GM18870 (cell line): ENCODE results near the gene ANXA4.

Experiments
- ATAC-seq: cut with Tn5 transposase; IDR thresholded peaks from one replicate; pipeline ENCODE4 v1.9.1; 2021; ENCODE audit warnings: moderate library complexity; ENCODE audit not compliant: unreplicated experiment

ANXA4 gene

DNA sequence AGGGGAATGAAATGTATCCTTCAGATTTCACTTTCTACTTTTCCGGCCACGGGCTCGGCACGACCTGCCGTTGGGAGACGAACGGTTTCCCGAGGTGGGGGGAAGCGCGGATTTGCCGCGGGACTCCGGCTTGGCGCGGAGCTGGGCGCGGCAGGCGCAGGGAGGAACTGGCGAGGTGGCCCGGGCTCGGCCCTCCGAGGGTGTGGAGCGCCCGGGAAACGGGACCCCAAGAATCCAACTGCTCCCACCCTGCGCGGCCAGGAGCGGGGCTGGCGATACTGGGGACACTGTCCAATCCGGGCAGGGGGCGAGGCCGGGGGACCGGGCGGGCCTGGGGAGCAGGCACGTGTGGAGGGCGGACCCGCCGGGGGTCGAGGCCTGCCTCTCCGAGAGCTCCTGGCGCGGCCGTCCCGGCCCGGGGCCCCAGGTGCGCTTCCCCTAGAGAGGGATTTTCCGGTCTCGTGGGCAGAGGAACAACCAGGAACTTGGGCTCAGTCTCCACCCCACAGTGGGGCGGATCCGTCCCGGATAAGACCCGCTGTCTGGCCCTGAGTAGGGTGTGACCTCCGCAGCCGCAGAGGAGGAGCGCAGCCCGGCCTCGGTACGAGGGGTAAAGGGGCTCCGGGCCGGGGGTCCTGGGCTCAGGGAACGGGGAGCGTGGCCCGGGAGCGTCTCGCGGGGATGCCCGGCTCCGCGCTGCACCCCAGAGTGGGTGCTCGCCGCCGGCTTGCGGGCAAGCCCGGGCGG is at the start of gene ANXA4:
ANXA4 (plus strand) TSS at position 560 of the 747 bp plus-strand sequence. CDS start 39,432 bp downstream, outside the sequence.
- ATAC-seq = peak; percentile 71

DNA sequence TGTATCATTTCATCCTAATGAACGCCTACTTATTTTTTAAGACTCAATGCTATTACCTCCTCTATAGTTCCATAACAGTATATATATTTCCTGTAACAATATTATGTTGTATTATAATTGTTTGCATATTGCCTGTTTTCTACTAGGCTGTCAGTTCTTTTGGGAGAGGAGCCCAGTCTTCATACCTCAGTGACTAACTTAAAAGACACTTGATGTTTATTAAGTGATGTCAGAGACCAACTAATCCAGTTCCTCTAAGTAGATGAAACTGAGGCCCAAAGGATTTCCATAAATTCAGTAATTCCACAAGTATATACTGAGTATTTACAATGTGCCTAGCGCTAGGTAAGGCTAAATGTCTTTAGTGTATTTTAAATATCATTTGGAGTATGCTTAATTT is 49.5 kb upstream of the ANXA4 start:
- no peak for ATAC-seq

DNA sequence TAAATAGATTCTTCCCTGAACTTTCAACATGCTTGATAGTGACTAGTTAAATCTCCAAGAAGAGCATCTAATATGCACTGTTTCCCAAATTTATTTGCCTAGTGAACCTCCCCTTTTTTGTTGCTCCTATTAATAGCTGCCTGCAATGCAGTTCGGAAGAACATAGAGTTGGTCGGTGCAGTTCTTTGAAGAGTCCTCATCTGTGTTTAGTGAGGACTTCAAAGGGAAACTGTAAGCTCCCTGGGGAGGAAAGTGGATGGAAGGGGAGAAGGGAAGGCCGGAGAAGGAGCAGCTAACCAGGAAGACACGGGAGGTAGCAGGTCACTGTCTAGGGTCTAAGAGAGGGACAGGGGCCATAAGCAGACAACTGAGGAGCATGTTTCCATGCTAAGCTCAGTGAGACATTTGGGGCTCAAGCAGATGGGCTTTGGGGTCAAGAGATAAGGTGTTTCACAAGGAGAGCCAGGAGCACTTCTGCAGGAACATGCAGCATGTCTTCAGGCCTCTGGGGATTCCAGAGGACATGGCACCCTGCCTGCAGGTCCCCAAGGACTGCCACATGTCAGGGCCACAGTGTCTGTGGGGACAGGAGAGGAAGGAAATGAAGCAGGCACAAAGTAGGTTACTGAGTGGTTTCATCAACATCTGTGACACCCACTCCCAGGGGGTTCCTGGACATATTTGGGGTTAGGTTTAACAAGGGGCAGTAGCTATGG is 48.7 kb upstream of the ANXA4 start:
- ATAC-seq = no peak

DNA sequence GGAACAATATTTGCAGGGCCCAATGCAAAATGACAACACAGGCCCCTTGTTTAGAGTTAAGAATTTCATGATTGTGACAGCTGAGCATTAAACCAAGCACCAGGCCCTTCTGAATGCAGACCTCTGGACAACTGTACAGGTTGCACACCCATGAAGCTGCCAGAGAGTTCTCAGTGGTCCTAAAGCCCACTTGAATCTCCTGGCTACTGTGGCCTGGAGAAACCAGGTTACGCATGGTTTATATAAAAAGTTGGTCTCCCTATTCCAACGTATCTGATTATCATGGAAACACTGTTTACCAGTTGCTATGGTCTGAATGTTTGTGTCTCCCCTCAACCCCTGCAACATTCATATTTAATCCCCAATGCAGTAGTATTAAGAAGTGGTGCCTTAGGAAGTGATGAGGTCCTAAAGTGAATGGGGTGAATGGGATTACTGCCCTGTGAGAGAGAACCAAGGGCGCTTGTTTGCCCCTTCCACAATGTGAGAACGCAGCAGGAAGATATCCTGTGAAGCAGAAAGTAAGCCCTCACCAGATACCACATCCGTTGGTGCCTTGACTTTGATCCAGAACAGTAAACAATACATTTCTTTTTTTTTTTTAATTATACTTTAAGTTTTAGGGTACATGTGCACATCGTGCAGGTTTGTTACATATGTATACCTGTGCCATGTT is 48.0 kb upstream of the ANXA4 start:
- no peak for ATAC-seq

DNA sequence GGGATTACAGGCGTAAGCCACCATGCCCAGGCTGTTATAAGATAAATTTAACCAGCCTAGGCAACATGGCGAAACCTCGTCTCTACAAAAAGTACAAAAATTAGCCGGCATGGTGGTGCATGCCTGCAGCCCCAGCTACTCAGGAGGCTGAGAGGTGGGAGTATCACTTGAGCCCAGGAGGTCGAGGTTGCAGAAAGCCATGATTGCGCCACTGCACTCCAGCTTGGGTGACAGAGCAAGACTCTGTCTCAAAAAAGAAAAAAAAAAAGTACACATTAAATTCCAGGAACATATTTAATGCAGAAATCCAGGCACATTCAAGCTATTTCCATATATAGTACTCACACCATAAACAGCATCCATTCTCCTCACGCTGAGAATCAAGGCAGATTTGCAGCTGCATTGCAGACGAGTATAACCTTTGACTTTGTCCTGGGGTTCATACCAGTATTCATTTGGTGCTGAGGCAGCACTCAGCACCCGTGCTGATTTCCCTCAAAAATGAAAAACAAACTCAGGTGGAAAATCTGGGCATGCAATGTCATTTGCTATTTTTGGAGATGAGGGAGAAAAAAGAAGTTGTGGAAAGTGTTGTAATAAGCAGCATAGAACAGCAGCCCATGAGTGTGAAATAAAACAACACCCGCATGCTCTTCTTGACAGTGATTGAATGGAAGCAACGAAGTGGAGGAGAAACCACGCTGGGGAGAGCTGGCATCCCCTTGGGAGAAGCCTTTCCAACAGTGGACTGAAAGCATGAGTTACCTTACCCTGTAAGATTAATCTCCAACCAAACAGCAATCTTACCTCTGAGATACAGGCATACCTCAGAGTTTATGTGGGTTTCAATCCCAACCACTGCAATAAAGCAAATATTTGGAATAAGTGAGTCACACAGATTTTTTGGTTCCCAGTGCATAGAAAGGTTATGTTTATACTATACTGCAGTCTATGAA is 46.8 kb upstream of the ANXA4 start:
- ATAC-seq = no peak

DNA sequence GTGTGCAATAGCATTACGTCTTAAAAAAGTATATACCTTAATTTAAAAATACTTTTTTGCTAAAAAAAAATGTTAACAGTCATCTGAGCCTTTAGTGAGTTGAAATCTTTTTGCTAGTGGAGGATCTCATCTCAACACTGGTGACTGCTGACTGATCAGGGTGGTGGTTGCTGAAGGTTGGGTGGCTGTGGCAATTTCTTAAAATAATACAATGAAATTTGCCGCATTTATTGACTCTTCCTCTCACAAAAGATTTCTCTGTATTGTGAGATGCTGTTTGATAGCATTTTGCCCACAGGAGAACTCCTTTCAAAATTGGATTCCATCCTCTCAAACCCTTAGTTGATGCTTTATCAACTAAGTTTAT is 46.1 kb upstream of the ANXA4 start:
- no peak for ATAC-seq

DNA sequence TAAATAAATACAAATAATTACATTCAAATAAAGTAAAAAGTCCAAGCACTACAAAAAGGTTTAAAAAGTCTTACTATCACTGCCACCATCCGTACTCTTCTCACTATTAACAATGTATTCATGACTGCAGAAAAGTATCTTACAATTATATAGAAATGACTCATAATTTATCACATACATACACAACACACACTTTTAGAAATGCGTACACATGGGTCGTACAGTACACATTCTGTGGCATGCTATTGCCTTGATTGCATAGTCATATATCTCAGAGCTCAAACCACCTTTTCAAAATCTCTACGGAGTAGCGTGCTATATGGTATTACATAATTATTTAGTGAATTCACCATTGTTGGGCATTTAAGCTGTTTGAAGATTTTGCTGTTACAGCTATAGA is 41.6 kb upstream of the ANXA4 start:
- no peak for ATAC-seq

DNA sequence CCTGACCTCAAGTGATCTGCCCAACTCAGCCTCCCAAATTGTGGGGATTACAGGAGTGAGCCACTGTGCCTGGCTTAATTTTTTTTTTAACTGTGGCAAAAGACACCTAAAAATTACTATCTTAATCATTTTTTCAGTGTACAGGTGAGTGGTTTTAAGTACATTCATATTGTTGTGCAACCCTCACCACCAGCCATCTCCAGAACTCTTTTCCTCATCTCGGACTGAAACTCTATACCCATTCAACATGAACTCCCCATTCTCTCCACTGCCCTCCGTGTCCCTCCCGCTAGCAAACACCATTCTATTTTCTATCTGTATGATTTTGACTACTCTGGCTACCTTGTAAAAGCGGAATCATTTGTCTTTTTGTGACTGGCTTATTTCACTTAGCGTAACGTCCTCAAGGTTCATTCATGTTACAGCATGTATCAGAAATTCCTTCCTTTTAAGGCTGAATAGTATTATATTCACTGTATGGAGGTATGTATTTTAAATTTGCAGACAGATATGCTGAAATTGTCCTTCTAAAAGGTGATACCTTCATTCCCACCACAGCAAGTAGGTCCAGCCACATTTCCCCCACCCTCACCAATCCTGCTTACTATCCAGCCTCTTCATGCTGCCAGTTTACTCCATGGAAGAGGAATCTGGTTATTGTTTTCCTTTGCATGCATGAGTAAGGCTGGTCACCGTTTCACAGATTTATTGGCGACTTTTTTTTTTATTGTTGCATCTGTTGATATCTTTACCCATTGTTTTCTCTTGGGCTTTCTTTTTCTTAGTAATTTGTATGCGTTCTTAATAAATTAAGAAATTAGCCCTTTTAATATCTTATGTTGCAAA is 40.6 kb upstream of the ANXA4 start:
- ATAC-seq = no peak

DNA sequence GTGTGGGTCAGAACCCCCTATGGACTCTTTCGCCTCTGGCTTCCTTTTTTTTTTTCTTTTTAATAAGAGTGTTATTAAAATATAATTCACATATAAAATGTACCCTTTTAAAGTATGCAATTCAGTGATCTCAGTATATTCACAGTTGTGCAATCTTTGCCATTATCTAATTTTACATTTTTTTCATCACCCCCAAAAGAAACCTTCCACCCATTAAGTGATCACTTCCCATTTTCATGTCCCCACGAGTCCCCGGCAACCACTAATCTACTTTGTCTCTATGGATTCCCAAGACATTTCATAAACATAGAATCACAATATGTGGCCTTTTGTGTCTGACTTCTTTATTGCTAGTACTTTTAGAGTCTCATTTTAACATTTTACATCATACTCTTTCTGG is 38.7 kb upstream of the ANXA4 start:
- no peak for ATAC-seq

DNA sequence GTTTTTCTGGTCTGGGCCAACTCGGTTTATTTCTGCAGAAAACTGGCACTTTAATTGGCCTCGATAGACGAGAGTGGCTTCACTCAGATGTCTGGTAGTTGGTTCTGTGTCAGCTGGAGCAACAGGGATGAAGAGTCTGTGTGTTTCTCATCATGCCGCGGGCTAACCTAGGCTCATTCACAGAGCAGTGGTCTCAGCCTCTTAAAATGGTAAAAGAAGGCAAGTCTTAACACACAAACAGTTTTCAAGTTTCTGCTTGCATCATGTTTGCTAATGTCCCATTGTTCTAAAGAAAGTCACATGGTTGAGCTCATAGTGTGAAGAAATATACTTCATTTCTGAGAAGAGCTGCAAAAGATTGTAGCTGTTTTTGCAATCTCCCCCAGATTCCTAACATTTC is 37.5 kb upstream of the ANXA4 start:
- no peak for ATAC-seq

DNA sequence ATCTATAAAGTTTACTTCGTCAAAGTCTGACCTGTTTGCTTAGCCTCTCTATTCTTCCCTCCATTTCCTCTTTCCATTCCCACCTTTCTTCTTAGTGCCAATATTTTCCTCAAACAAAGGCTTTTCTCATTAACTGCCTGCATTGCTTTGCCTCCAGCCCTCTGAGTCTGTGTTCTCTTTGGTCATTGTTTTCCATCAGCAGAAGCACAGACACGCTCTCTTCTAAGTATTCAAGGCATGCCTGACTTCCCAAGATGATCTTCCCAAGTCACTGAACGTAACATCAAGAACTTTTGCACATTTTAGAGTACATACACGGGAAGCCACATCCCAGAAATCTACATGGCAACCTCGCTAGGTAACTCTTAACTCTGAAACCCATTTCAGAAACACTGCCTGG is 32.6 kb upstream of the ANXA4 start:
- no peak for ATAC-seq

DNA sequence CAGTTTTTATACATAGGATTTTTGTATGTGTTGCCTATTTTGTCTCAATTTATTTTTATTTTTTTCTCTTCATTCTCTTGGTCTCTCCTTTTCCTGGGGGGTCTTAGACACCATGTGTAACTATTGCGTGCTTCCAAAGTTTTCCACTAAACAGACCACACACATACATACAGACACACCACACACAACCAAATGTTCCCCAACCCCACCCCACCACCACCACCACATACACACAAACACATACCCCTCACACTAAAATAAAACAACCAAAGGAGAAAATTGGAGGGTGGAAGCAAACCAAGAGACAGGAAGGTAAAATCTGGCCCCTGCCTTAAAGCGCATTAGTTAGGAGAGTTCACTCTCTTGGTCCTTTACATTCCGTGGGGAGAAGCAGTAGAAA is 30.0 kb upstream of the ANXA4 start:
- ATAC-seq = no peak

DNA sequence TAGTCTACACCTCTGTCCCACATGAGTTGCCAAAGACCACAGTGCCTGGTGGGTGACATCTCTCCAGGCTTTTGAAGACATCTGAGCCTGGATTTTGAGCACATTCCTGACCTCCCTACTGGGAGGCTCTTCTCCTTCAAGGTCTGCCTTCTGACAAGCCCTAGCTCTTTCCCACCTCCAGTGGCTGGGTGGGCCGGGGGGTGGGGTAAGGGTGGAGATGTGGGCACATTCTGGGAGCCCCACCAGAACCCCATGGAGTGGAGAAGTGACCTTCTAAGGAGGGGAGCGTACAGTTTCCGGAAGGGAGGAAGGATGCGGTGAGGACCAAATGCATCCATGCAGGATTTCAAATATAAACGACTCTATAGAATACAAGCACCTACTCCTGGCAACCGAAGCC is 27.9 kb upstream of the ANXA4 start:
- ATAC-seq = no peak

DNA sequence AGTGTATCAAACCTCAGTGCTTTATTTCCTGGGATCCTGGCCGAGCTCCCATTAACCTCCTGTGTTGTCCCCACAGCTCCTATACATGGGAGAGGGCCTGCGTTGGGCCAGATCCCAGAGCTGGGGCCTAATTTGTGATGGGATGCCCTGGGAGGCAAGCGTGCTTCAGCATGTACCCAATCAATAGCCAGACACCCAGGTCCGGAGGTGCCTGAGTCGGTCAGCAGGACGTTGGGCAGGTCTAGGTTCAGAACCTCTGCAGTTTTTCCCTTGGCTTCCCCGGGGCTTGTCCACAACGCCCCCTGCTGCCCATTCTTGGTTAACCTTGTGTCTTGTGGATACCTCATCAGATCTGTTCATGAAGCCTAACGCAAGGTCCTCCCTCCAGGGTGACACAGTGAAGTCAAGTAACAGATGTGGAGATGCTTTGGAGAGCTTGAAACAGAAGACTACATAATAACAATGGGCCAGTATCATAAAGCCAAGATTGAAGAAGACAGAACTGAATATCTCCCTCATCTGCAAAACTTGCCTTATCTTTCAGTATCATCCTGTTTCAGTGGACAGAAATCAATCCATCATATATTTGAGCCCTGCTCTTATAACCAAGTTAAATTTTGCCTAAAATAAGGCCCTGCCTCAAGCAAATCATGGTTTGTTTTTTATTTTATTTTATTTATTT is 27.3 kb upstream of the ANXA4 start:
- ATAC-seq = peak; percentile 53

DNA sequence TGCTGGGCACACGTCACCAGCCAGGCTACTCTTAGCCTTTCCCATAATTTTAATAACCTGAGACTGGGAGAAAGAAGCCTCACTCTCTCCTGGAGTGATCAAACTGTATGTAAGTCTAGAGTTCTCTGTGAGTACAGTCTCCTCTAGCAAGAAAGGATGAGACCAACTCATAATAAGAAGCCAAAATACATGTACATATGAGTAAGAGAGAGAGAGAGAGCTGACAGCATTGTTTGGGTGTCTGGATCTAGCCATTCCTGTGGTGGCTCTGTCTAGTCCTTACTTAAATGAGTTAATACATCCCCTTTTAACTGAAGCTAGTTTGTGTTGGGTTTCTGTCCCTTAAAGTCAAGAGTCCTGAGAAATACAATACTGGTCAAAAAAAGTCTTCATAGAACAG is 26.0 kb upstream of the ANXA4 start:
- no peak for ATAC-seq

DNA sequence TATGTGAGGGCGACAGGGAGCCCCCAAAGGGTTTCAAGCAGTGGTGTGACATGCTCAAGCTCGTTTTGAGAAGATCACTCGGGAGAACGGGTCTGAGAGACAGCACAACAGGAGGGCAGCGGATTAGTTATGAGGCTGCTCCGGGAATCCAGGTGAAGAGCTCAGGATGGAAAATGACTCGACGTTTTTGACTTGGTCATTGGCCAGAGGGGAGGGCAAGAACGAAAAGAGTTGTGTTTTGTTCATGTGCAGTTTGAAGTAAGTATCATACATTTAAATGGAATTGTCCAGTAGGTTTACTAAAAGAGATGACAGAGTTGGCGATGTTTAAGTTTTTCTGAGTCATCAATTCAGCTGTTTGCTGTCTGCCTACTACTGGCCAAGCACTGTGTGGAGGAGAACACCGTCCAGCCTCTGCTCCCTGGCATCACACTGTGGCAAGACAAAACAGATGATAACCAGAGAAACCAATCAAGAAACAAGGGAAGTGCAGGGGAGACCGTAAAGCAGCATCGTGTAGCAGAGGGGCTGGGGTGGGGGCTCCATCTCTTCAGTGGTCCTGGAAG is 25.3 kb upstream of the ANXA4 start:
- no peak for ATAC-seq

DNA sequence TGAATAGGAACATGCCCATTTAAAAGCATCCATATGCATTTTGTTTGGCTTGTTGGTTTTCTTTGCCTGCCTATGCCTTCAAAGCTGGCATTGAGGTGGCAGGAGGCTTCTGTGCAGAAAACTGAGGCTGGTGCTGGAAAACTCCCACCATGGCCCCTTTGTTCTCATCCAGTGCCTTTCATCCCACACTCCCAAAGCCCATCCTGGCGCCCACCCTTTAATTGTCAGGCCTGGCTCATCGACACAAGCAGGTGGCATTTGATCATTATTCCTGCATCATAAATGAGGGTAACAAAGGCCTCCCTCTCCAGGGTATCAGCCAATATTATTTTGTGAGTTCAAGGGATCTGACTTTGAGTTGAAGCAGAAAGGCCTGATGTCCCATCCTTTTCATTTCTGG is 24.7 kb upstream of the ANXA4 start:
- ATAC-seq = no peak

DNA sequence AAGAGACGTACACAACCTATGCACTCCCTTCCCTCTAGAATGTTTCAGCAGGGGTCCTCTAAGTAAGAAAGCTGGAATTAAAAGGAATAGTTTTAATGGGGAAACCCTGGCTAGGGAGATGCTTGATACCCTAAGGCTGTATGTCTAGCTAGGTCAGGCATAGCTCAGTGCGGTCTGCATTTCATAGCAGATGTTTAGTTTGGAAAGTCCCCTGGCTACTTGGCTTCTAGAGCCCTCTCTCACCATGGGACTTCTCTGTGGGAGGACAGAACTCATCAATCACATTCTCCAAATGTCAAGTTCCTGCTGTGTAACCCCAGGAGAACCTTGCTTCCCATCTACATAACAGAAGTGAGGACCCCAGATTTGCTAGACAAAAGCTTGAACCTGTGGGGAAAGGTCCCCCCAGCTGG is 24.1 kb upstream of the ANXA4 start:
- ATAC-seq = peak; percentile 58

DNA sequence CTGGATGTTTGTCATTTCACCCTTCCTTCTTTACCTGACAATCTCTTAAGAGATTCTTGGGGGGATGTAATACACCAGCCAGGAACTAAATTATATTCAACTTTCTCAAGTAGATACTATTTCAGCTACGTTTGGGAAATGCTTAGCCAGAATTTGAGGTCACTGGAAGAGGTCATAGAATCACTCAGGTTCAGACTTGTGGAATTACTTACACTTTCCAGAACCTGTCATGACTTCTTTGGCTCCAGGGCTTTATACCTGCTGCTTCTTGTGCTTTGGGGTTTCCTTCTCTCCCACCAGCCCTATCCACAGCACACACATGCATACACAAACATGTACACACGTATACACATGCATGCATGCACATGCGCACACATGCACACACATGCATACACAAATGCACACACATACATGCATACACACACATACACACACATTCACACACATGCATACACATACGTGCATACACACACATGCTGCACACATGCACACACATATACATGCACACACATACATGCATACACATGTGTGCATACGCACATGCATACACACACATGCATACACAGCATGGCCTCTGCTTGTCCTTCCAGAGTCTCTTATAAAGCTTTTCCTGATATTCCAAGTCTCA is 23.5 kb upstream of the ANXA4 start:
- no peak for ATAC-seq
